VCaP (cell line): Measurements from ENCODE around the gene DUXA.
"Not testable (repeated sequence)": the region's sequence is repeated elsewhere in the genome, so short reads cannot be mapped to it uniquely, and the experiment has no call there.

Experiments used
- H3K27ac ChIP-seq: fragments of 450-650 bp; 2 replicates; pipeline ENCODE4 v1.5.1; 2017
- TF ChIP-seq, protein P1 (sequence below): fragments of 450-650 bp; conservative IDR thresholded peaks from 2 replicates; pipeline ENCODE4 v1.5.1; 2017; ENCODE audit warnings: mild to moderate bottlenecking, moderate library complexity

DUXA gene

DNA sequence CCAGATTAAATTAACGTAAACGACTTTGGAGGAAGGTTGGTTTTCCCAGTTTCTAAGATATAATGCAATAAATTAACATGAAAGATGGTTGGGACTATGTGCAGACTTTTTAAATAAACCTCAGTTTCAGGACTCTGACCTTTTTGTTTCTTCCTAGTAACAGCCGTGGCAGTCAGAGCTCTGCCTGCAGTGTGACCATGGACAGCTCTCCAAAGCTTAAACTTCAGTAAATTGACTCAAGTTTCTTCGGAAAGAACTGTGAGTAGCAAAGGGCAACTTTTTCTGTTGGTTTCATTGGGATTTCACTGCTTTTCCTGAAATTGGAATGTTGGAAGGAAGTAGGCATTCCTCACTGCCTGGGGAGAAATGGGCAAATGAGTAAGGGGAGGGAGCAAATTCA lies 43.4 kb downstream of the DUXA start:
- TF ChIP-seq, protein P1, sequence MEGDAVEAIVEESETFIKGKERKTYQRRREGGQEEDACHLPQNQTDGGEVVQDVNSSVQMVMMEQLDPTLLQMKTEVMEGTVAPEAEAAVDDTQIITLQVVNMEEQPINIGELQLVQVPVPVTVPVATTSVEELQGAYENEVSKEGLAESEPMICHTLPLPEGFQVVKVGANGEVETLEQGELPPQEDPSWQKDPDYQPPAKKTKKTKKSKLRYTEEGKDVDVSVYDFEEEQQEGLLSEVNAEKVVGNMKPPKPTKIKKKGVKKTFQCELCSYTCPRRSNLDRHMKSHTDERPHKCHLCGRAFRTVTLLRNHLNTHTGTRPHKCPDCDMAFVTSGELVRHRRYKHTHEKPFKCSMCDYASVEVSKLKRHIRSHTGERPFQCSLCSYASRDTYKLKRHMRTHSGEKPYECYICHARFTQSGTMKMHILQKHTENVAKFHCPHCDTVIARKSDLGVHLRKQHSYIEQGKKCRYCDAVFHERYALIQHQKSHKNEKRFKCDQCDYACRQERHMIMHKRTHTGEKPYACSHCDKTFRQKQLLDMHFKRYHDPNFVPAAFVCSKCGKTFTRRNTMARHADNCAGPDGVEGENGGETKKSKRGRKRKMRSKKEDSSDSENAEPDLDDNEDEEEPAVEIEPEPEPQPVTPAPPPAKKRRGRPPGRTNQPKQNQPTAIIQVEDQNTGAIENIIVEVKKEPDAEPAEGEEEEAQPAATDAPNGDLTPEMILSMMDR, result no peak
- no peak overlapping the region for H3K27ac ChIP-seq

DNA sequence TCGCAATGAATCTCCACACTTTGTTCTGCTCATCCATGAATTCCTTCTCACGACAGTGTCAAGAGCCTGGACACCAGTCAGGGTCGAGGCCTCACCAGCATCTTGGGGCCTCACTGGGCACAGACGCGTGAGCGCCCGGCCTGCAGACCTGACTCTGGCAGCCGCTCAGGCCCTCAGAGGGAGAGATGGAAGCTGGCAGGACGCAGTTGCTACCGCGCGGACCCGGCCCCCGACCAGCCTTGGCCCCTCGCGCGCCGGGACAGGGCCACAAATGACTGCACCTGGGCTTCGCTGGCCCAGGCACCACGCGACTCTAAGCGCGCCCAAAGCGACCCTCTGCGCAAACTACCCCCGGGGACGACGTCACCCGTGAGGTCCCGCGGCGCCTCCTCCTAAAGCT lies 48.4 kb downstream of the DUXA start:
- H3K27ac ChIP-seq, result no peak overlapping the region
- TF ChIP-seq, protein P1, result no peak

DNA sequence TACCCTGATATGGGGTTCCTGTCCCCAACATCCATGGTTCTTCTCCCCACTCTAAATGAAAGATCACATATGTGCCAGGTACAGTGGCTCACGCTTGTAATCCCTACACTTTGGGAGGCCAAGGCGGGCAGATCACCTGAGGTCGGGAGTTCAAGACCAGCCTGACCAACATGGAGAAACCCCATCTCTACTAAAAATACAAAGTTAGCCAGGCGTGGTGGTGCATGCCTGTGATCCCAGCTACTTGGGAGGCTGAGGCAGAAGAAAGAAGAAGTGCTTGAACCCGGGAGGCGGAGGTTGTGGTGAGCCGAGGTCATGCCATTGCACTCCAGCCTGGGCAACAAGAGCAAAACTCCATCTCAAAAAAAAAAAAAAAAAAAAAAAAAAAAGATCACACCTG lies 53.8 kb downstream of the DUXA start:
- not testable (repeated sequence) for H3K27ac ChIP-seq

DNA sequence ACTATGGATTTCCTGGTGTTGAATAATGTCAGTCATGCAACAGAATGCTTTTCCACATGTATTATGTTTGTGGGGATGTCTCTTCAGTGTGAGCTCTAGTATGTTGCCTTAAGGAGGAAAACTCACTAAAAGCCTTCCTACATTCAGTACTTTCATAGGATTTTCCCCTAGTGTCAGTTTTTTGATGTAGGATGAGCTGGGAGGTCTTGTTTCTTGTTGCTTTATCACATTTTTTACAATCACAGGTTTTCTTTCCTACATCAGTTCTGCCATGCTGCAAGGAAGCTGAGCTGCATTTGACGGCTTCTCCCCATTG lies 56.0 kb downstream of the DUXA start:
- TF ChIP-seq, protein P1, result no peak
- no peak overlapping the region for H3K27ac ChIP-seq

DNA sequence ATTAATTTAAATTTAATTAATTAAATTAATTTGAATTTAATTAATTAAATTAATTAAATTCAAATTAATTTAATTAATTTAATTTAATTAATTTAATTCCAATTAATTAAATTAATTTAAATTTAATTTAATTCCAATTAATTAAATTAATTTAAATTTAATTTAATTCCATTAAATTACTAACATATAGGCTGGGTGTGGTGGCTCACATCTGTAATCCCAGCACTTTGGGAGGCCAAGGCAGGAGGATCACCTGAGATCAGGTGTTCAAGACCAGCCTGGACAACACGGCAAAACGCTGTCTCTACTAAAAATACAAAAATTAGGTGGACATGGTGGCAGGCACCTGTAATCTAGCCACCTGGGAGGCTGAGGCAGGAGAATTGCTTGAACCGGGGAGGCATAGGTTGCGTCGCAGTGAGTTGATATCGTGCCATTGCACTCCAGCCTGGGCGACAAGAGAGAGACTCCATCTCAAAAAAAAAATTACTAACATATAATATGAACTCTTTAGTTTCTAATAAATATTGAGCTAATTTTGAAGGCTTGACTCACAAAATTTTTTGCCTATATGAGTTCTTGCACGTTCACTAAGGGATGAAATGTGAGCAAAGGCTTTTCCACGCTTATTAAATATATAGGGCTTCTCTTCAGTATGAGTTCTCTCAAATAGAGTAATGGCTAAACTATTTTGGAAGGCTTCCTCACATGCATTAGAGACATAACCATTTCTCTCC lies 56.5 kb downstream of the DUXA start:
- H3K27ac ChIP-seq, result no peak overlapping the region
- TF ChIP-seq, protein P1, result no peak

DNA sequence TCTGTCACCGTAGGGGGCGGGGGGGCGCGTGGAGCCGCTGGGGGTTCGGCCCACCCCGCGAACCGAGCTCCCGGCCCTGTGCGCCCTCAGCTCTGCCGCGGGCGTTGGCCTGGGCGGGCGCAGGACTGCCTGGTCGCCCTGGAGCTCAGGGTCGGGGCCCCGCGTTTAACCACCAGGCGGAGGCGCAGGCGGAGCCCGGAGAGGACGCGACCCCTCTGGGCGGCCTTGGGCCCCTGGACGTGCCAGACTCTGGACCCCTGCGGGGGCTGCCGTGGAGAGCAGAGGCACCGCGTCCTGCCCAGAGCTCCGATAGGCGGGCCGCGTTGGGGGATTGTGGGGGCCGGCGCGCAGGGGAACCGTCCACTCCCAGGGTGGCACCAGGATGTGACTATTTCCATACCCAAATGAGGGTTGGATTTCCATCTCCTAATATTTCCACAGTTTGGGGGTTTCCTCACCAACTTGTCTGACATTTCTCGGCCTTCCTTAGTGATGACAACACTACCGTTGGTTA lies 60.5 kb downstream of the DUXA start:
- TF ChIP-seq, protein P1, result no peak
- H3K27ac ChIP-seq, result no peak overlapping the region

DNA sequence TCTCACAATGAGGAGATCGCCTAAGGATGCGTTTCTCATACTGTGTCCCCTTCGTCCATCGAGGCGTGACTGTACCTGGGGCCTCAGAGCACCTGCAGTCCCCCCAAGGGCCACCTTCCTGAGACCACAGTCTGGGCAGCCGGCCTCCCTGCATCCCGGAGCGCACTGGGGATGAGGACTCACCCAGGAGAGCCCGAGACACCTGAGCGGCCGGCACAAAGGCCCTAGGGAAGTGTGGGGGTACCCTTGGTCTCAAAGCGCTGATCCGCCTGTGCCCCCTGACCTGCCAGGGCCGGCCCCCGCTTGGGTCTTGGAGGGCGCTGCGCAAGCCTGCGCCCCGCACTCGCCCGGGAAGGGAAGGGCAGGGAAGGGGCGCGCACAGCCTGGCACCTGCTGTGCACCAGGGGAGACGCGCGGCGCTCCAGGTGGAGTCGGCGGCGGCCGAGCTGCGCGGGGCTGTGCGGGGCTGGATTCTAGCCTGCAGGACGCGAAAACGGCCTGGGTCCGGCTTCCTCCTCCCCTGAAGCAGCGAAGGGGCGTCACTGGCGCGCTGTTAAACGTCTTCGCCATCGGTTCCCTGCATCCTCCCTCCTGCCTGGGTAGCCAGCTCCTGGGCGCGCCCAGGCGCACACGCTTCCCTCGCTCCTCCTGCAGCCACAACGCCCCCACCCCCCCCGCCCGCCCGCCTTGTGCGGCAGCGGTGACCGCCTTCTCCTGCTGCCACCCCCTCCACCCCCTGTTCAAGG lies 61.1 kb downstream of the DUXA start:
- no peak overlapping the region for H3K27ac ChIP-seq
- TF ChIP-seq, protein P1, result no peak
